HG03135 (cell line): Measurements from ENCODE around the gene TMEM35B.
"Not testable (repeated sequence)": the region's sequence is repeated elsewhere in the genome, so short reads cannot be mapped to it uniquely, and the experiment has no call there.

ENCODE experiments used
- ATAC-seq: cut with Tn5 transposase; IDR thresholded peaks from one replicate; pipeline ENCODE4 v1.9.1; 2021; ENCODE audit warnings: mild to moderate bottlenecking, moderate library complexity; ENCODE audit not compliant: unreplicated experiment

Gene TMEM35B

DNA sequence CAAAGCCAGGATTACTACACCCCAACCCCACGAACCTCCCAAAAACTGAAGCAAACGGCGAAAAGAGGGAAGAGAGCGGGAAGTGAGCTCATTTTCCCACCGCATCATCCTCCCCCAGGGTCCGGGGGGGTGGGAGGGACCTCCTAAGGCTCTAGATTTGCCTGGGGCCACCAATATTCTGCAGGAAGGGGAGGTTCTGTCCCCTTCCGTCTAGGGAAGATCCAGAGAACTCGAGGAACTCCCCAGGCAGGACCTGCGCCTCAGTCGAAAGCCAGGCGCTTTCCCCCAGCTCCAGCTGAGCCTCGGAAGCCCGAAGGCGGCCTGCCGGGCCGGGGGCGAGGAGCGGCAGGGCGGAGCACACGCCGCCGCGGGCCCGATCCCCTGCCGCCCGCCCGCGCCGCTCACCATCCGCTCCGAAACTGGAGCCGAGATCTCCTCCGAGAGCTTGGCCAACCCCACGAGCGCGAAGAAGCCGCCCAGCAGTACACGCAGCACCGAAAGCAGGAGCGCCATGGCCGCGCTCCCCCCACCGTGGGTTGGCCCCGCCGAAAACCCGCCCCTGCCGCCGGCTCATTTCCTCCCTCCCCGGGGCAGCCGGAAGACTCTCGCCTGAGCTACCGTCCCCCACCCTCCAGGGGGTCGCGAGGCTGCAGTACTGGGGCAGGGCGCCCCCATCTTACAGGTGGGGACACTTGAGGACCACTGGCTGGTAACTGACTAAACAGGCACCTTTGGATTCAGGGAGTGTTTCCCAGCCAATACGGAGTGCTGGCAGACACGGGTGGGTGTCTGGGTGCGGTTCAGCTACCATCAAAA, at the start of gene TMEM35B:
TSS of gene TMEM35B (minus strand) at position 555 of the 816 bp plus-strand sequence. CDS start at position 513, 42 bp downstream.
- ATAC-seq = peak; percentile 80

DNA sequence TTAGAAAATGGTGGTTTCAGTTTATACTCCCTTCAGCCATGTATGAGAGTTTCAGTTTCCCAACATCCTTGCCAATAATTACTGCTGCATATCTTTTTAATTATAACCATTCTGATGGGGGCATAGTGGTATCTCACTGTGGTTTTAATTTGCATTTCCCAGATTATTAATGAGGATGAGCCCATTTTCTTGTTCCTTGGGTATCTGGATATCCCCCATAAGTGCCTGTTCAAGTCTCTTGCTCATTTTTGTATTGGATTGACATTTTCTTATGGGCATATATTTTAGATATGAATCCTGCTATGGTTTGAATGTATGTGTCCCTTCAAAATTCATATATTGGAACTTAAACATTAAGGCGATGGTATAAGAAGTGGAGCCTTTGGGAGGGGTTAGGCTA, 48.2 kb upstream of the TMEM35B start:
- ATAC-seq = no peak

GRCh38 chr1:35032384-35032739, 47.2 kb upstream of the TMEM35B start:
- ATAC-seq = no peak

DNA sequence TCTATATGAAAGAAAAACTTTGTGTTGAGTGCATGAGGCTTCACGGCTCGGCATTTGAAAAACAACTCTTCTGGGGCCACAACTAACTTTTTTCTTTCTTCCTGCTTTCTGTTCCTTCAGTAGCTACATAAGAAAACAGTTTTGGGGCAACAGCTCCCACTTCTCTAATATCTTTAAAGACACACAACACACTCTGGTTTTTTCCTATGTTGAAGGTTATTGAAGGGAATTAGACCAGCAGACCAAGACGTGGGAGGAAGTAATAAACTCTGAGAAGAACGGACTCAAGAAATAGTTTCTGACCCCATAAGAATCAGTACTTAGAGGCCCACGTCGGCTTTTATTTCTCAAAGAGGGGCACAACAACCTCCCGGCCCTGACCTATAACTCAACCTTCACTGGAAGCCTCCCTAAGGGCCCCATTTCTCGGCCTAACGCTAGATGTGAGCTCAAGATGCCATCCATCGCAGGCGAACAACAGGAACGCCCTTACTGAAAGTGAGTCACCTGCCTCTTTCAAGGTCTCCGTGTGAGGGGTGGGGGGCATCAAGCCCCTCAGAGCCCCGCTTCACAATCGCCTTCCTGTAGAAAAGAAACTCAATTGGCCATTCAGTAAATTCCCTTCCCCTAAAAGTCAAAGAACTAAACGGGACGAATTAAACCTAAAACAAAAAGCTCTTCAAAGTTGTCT, 45.8 kb upstream of the TMEM35B start:
- peak; percentile 39 for ATAC-seq

- no peak for ATAC-seq
These were observed 45.2 kb upstream of the TMEM35B start for GRCh38 chr1:35030338-35030737.

DNA sequence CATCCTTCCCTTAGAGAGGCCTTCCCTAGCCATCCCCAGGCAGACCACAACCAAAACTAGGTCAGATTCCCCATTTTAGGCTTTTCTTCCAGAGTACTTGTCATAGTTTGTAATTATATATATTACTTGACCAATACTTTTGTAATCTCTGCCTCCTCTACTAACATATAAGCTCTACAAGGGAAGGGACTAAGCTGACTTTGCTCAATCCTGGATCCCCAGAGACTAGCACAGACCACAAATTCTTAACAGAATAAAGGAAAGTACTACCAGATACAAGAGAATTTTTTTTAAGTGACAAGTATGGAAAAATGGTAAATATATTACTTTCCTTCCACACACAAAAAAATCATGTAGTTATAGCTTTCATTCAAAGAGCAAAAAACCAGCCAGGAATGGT, 44.6 kb upstream of the TMEM35B start:
- no peak for ATAC-seq

DNA sequence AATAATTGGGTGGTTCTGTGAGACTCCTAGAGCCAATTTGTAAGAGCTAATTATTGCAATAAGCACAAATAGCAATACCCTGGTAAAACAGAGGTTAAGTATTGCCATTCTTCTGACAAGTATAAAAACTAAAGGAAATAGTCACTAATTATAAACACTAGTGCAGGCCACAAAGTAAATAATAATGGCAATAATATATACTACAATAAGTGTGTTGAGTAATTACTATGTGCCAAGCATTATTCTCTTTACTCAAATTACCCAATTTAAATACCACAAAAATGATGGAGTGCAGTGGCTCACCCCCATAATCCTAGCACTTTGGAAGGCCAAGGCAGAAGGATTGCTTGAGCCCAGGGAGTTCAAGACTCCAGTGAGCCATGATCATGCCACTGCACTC, 31.3 kb upstream of the TMEM35B start:
- no peak for ATAC-seq

DNA sequence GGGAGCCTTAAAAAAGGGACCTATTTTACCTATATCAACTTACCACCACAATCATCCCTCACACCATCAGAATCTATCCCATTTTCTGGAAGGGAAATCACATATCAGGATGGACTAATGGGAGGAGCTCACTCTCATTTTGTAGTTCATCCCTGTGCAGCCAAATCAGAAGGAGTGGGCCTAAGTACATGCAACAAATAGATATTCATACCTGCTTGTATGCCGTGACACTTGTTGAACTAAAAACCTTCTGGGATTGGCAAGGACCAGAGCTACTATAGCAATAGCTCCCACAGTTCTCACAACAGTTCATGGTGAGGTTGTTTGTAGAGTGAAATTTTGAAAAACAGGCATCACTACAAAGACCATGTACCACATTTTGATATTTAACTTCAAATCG, 29.3 kb upstream of the TMEM35B start:
- no peak for ATAC-seq

GRCh38 chr1:35005711-35006110, 20.6 kb upstream of the TMEM35B start:
- no peak for ATAC-seq

GRCh38 chr1:35001743-35002142, 16.6 kb upstream of the TMEM35B start:
- ATAC-seq = no peak

DNA sequence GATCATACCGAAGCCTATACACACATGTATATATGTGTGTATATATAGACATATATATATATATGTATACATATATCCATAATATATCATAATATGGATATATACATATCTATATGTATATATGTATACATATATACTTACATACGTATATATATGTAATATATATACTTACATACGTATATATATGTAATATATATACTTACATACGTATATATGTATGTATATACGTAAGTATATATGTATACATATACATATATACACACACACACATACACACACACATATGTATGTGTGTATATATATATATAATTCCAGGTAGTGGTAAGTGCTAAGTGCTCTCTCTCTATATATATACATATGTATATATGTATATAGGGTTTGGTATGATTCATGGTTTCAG, 9.7 kb upstream of the TMEM35B start:
- no peak for ATAC-seq

DNA sequence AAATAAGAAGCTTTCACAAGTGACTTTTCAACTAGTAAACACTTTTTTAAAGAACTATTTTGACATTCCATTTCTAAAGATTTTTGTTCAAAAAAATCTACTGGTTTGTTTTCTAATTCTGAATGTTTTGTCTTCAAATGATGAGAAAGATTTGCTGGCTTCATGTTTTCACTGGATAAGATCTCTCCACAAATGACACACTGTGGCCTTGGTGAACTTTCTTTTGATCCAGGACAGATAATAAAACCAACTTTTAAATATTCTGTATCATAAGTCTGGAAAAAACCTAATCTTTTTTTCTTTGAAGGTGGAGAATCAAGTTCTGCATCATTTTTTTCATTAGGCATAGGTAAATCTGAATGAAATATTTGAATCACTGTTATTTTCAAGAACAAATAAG, 3.4 kb upstream of the TMEM35B start:
- no peak for ATAC-seq

DNA sequence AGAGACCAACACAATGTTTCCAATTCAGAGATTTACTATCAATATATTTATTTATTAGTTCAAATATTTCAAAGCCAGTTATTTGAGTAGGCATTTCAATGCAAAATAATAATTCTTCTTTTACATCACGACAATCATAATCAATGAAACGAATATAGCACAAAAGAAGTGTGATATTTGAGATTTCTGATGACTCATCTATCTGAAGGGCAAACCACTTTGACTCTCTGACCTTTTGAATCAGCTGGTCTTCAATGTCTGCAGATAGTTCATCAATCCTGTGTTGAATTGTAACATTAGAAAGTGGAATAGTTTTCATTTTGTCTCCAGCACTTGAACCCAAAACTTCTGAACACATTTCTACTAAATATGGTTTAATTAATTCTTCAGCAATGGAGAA, 3.0 kb upstream of the TMEM35B start:
- no peak for ATAC-seq

- no peak for ATAC-seq
These were observed 1.9 kb upstream of the TMEM35B start for GRCh38 chr1:34987018-34987417.

DNA sequence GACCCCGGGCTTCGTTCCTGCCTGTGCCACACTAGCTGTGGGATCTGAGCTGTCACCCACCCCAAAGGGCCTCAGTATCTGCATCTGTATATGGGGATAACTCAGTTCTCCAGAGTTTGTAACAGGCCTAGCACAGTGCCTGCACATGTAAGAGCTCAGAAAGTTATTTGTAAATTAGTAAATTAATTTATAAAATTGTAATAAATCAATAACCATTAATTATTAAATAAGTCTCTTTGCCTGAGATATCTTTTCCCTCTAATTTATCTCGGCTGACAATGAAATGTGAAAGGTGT, 410 bp upstream of the TMEM35B start:
- not testable (repeated sequence) for ATAC-seq

- no peak for ATAC-seq
These were observed 733 bp downstream of the TMEM35B start for GRCh38 chr1:34984435-34984792.

DNA sequence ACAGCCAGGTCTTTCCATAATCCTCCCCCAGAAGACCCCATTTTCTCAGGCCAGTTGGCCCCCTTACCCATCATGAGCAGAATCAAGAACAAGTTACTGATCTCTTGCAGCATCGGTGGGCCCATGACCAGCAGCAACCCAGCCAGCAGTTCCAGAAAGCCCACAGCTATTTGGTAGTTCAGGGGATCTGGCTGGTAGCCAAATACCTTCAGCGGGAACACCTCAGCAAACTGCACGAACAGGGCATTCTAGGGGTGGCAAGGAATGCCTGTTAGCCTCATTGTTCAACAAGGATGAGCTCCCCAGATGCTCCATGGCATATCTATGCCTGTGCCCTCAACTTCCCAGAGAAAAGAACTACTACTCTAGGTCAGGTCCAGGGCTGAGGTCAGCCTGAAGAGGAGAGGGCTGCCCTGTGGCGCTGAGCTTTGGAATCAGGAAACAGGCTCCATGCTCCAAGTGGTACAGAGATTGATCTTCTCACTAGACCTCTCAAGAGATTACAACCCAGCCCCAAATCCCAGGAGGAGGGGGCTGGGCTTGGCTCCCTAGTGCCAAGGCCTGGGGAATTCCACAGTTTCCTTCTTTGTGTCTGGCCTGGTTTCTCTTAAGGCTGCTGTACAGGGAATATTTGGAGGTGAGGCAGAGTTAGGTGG, 1.3 kb downstream of the TMEM35B start:
- no peak for ATAC-seq

DNA sequence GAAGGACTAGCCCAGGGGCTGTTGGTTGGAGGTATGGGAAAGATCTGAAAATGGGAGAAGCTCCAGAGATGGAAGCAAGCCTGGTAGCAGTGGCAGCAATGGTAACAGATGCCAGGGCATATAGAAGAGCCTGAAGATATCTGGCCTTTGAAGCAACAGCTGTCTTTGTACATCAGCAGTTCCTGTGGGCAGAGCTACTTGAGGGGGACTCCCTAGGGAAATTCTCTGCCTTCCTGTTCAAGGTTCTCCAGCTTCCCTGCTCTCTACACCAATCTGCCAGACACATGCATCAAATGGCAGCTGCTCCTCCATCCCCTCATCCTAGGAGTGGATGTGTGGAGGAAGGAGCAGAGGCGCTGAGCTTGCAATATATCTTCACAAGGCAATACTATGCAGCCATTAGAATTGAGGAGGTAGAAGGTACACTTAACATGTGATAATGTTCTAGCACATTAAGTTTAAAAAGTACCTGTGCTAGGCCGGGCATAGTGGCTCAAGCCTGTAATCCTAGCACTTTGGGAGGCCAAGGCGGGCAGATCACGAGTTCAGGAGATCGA, 2.2 kb downstream of the TMEM35B start:
- no peak for ATAC-seq

DNA sequence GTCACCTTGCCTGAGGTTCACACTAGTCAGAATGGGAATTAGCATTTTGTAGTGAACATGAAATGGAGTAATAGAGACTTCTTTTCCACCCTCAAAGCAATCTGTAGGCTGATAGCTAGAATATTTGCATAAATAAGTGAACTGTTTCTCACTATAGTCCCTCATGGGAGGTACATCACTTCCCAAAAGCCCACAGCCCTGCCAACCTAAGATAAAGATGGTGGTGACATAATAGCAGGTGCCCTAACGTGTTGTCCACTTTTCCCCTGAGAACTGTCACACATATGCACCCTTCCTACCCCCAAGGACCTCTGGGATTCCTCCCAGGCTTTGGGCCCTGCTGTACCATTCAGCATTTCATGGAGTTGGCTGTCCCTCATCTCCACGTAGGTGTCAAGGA, 4.4 kb downstream of the TMEM35B start:
- no peak for ATAC-seq

- no peak for ATAC-seq
These were observed 6.2 kb downstream of the TMEM35B start for GRCh38 chr1:34978921-34979320.

DNA sequence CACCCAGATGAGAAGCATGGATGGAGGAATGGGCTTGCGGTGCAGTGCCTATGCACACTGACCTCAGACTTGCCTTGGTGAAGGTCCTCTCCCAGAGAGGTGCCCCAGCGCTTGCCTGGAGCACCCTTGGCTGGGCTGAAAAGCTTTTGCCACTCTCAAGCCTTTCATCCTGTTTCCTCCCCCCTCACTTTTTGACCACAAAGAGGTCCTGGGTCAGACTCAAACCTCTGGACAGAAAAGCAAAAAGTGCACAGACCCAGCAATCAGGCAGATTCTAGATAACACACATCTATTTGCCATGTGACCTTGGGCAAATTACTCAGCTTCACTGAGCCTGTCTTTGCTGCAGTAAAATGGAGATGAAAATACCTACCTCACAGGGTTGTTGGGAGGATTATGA, 7.3 kb downstream of the TMEM35B start:
- no peak for ATAC-seq

DNA sequence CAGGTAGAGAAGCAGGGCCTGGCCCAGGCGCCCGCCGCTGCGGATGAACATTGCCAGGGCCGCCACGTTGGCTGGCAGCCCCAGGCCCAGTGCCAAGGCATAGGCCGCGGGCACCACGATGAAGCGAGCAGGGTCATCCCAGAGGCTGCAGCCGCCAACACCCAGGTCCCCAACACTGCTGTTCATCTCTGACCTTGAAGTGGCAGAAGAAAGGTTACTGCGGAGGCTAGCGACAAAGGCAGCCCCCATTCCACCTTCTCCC, 8.0 kb downstream of the TMEM35B start:
- no peak for ATAC-seq
